ENCODE results near the gene EPG5.

The EPG5 gene

DNA sequence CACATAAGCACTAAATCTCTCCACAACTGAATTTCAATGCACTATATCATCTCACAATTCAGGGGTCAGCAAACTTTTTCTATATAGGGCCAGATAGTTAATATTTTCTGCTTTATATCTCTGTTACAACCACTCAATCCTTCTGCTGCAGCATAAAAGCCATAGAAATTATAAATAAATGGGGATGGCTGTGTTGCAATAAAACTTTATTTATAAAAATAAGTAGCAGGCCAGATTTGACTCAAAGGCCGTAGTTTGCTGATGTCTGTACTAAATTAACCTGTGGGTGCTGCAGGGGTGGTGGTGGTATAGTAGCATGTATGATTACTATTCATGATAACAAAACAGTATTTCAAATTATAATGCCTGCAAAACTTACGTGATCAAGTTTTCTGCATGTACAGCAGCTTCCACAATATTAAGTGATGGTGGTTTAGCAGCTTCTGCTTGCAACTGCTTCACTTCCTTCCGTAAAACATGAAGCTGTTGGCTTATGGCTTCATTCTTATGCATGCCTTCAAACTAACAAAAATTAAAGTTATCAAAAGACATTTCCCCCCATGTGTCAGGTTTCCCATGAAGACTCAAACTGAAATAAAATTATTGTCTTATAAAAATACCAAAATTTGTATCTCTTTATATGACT is 77.6 kb downstream of the EPG5 start:
- H3K4me3 ChIP-seq (ENCODE audit: low read length), result no peak overlapping the region
- DNase-seq (ENCODE audit: low read depth), result no peak
- TF ChIP-seq, protein P1, sequence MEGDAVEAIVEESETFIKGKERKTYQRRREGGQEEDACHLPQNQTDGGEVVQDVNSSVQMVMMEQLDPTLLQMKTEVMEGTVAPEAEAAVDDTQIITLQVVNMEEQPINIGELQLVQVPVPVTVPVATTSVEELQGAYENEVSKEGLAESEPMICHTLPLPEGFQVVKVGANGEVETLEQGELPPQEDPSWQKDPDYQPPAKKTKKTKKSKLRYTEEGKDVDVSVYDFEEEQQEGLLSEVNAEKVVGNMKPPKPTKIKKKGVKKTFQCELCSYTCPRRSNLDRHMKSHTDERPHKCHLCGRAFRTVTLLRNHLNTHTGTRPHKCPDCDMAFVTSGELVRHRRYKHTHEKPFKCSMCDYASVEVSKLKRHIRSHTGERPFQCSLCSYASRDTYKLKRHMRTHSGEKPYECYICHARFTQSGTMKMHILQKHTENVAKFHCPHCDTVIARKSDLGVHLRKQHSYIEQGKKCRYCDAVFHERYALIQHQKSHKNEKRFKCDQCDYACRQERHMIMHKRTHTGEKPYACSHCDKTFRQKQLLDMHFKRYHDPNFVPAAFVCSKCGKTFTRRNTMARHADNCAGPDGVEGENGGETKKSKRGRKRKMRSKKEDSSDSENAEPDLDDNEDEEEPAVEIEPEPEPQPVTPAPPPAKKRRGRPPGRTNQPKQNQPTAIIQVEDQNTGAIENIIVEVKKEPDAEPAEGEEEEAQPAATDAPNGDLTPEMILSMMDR (conservative IDR thresholded peaks at IDR 0.05; ENCODE audit: low read depth, low read length), result no peak

DNA sequence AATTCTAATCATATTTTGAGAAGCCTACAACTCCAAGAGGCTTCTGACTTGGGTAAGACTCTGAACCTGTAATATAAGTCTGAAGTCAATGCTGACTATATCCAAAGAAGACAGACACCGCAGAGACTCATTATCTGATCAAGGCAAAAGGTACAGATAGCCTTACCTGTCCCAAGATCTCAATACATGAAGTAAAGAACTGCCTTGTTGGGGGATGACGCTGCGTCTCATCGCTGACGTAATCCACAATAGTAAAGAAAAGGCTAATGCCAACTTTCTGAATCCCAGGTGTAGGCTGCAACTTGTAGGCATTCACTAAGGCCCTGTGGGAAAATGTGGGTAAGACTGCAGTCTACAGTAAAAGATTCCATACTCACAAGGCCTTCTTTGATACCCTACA is 79.5 kb downstream of the EPG5 start:
- DNase-seq (ENCODE audit: low read depth), result no peak
- no peak overlapping the region for H3K4me3 ChIP-seq (ENCODE audit: low read length)
- TF ChIP-seq, protein P1 (conservative IDR thresholded peaks at IDR 0.05; ENCODE audit: low read depth, low read length), result no peak

DNA sequence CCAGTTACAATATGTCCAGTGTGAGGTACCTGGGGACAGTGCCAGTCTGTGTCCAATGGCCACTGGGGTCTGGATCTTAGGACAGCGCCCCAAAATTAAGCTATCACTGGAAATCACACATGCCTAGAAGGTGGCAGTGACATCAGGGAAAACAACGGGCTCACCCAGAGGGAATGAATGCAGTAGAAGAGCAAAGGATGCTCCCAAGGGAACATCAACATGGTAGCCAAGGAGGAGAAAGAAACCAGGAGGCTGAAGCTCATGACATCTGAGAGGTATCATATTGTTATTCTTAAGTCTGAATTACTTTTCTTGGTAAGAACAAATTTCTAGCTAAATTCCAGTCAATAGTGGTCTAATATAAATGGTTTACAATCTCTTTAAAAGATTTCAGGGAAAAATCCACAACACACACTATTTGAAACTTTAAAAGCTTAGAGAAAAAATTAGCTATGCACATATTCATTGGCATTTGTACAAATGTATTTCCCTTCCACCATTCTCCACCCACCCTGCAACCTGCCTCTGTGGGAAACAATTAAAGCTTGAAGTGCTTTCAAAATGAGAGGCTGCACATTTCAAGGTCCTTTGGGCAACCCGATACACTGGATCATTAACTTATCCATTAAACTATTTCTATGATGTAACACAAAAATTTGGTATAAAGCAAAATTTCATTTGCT is 86.1 kb downstream of the EPG5 start:
- TF ChIP-seq, protein P1 (conservative IDR thresholded peaks at IDR 0.05; ENCODE audit: low read depth, low read length), result no peak
- DNase-seq (ENCODE audit: low read depth), result no peak
- no peak overlapping the region for H3K4me3 ChIP-seq (ENCODE audit: low read length)

DNA sequence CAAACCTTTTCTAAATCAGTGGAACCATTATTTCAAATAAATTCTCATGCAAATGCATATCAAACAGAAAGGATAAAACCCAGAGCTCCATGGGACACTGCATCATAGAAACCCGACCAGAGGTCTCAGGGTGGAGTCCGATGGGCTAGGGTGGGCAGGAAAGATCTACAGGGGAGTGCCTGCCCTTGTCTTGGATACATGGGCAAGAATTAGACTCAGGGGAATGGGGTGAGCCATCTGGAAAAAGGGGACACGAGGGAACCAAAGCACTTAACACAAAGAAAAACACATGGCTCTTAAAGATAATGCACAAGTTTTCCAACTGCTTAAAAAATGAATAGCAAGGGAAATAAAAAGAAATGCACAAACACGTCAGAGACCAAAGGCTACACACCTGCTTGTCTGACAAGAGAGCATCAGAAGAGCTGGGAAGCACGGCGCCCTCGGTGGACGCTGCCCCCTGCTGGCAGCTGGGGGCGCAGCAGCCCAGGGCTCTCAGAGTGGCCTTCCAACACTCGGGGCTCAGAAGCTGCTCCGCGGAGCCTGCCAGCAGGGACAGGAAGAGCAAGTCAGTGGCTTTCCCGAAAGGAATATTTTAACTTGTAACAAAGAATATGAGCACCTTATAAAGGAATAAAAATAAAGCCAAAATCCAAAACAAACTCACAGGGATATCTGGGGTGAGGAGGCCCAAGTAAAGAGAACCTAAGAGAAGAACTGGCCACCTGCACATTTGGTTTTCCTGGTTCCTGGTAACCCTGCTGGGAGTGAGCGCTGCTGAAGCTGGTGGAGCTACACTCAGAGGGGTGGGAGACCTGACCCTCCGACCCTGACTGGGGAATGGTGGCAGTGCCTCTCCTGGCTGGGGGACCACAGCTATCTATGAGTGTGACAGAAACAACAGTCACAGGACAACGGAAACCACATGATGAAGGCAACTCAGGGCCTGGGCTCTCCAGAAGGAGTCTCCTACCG is 87.2 kb downstream of the EPG5 start:
- TF ChIP-seq, protein P1 (conservative IDR thresholded peaks at IDR 0.05; ENCODE audit: low read depth, low read length), result peak; percentile 99
- no peak for DNase-seq (ENCODE audit: low read depth)
- no peak overlapping the region for H3K4me3 ChIP-seq (ENCODE audit: low read length)

DNA sequence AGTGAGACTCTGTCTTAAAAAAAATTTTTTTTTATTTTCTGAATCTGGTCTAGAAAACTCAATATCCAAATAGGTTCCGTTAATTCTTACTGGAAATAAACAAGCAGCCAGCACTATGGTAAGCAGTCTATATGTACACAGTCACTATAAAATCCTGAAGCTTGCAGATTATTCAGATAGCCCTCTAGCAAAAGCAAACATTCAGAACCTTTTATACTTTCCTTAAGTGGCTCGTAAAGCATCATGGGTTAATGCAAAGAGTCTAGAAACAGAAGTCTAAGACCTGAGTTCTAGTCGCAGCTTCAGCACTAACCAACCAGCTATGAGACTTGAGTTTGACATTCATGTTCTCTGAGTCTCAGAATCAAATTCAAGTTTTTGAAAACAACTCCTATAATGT is 89.7 kb downstream of the EPG5 start:
- TF ChIP-seq, protein P1 (conservative IDR thresholded peaks at IDR 0.05; ENCODE audit: low read depth, low read length), result no peak

DNA sequence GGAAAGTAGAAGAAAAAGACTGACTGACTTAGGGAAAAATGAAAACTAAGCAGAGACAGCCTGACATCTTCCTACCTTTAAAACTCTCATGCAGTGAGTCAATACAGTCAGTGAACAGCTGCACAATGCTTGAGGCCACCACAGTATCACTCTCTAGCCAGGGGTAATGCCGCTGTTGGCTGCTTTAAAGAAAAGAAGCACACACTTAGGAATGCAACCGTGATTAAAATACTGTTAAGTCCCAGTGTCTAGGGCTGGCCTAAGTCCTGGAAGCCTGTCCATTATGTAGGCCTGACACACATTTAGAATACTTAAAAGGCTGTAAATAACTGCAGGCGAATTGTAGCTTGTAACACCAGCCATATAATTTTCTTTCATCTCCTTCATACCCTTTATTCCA is 91.0 kb downstream of the EPG5 start:
- TF ChIP-seq, protein P1 (conservative IDR thresholded peaks at IDR 0.05; ENCODE audit: low read depth, low read length), result no peak
- H3K4me3 ChIP-seq (ENCODE audit: low read length), result no peak overlapping the region
- no peak for DNase-seq (ENCODE audit: low read depth)

More for the DNA sequence above, 89.7 kb downstream of the EPG5 start:
- no peak overlapping the region for H3K4me3 ChIP-seq (ENCODE audit: low read length)
- no peak for DNase-seq (ENCODE audit: low read depth)
